Subcutaneous adipose tissue (tissue), 4 donors: ENCODE data around the gene OPA1. TPM values are rescaled to one million over a fixed set of nuclear protein-coding genes. Genes with fewer than 3 reads are reported as not detected.

Experiments
- CTCF ChIP-seq: fragments of 450-650 bp; IDR thresholded peaks from one replicate; pipeline ENCODE4 v1.5.1; 2016; ENCODE audit warnings: low read depth, mild to moderate bottlenecking, control low read depth, antibody characterized with exemption, moderate library complexity
- total RNA-seq, 4 donors: library from RNA; depleted of rRNA; stranded (reverse); fragments of >200 nt; gene quantifications; one replicate each; pipeline ENCODE4 v1.1.0, GENCODE V29; 2016

The OPA1 gene
- total RNA-seq, 4 donors from 2014 or later = 44.4 to 68.5 (median 58.0) TPM

GRCh38 chr3:193572426-193572908 lies 20.5 kb upstream of the OPA1 start:
- no peak for TF ChIP-seq CTCF

- no peak for TF ChIP-seq CTCF
Observed at GRCh38 chr3:193573403-193574191, 19.4 kb upstream of the OPA1 start.

- no peak for TF ChIP-seq CTCF
Observed at GRCh38 chr3:193574488-193575070, 18.4 kb upstream of the OPA1 start.

- TF ChIP-seq CTCF = no peak
Observed at GRCh38 chr3:193585530-193585929, 7.5 kb upstream of the OPA1 start.

- TF ChIP-seq CTCF = no peak
Observed at GRCh38 chr3:193586526-193586925, 6.5 kb upstream of the OPA1 start.

DNA sequence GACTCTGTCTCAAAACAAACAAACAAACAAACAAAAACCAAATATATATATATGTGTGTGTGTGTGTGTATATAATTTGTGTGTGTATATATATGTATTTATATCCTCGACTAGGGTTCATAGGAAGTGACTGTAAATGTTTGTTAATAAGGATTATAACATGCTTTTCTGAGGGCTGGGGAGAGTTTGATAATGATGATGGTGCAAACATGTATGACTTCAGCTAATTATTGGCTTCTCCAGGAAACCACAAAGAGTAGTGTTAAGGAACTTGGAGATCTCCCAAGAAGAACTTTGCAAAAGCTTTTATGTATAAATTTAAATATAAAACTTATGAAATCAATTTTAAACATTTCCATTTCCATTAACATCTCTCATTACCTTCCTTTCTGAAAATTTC lies 3.9 kb upstream of the OPA1 start:
- TF ChIP-seq CTCF = no peak

- no peak for TF ChIP-seq CTCF
Observed at GRCh38 chr3:193589616-193590015, 3.4 kb upstream of the OPA1 start.
